K562 (cell line): ENCODE measurements around the gene SUOX. TPM values are rescaled to one million over a fixed set of nuclear protein-coding genes. Genes with fewer than 3 reads are reported as not detected.

Experiments
- CBFB ChIP-seq: sonication (generic); formaldehyde crosslinking; IDR thresholded peaks from 2 replicates; pipeline ENCODE4 v1.4.0; 2020; ENCODE audit warnings: mild to moderate bottlenecking, missing genetic modification reagents
- CCNT2 ChIP-seq: IDR thresholded peaks from 2 replicates; pipeline ENCODE4 v1.6.1; 2011; ENCODE audit warnings: borderline replicate concordance, low read depth, mild to moderate bottlenecking, moderate library complexity, mixed read lengths, low read length; ENCODE audit not compliant: insufficient read length; ENCODE audit errors: extremely low read depth
- CREB3L1 ChIP-seq: fragments of 450-650 bp; IDR thresholded peaks from 2 replicates; pipeline ENCODE4 v1.6.1; 2014; ENCODE audit warnings: low read depth, mild to moderate bottlenecking, moderate library complexity, borderline replicate concordance
- DACH1 ChIP-seq: fragments of 450-650 bp; IDR thresholded peaks from 2 replicates; pipeline ENCODE4 v1.6.1; 2018; ENCODE audit not compliant: partially characterized antibody
- ETV1 ChIP-seq: fragments of 450-650 bp; conservative IDR thresholded peaks from 2 replicates; pipeline ENCODE4 v1.6.1; 2016; ENCODE audit warnings: missing genetic modification characterization, control low read depth, low read depth, missing compliant biosample characterization
- GABPA ChIP-seq: fragments of 200-800 bp; sonication (Bioruptor generic); conservative IDR thresholded peaks from 2 replicates; pipeline ENCODE4 v1.6.1; 2016; ENCODE audit warnings: low read depth, missing genetic modification characterization, missing compliant biosample characterization
- HIVEP1 ChIP-seq: fragments of 250-450 bp; sonication (Bioruptor Pico); IDR thresholded peaks from 2 replicates; pipeline ENCODE4 v1.4.0; 2020; ENCODE audit warnings: mild to moderate bottlenecking
- MXD1 ChIP-seq: fragments of 250-450 bp; sonication (Bioruptor Pico); IDR thresholded peaks from 2 replicates; pipeline ENCODE4 v1.8.0; 2021; ENCODE audit warnings: borderline replicate concordance, mild to moderate bottlenecking, moderate library complexity; ENCODE audit not compliant: poor library complexity, severe bottlenecking
- MYNN ChIP-seq, 2 experiments: sonication (generic); formaldehyde crosslinking in 1 of 2; IDR thresholded peaks; 2 replicates each; pipeline versions ENCODE4 v1.5.0 to v1.6.1; 2016 to 2020; ENCODE audit warnings: antibody characterized with exemption in 1 of 2, missing genetic modification reagents in 1 of 2
- NEUROD1 ChIP-seq: fragments of 150-350 bp; IDR thresholded peaks from 2 replicates; pipeline ENCODE4 v1.6.1; 2014; ENCODE audit warnings: borderline replicate concordance, low read length, low read depth; ENCODE audit not compliant: partially characterized antibody
- POLR2AphosphoS5 ChIP-seq: IDR thresholded peaks from 2 replicates; pipeline ENCODE4 v1.6.1; 2011; ENCODE audit warnings: mild to moderate bottlenecking, low read depth, low read length, moderate library complexity; ENCODE audit not compliant: control insufficient read depth, insufficient read depth
- RAD51 ChIP-seq: fragments of 450-650 bp; IDR thresholded peaks from 2 replicates; pipeline ENCODE4 v1.7.1; 2016; ENCODE audit warnings: low read depth, mild to moderate bottlenecking, borderline replicate concordance
- RB1 ChIP-seq: fragments of 450-650 bp; IDR thresholded peaks from 2 replicates; pipeline ENCODE4 v1.6.1; 2017; ENCODE audit warnings: low read depth, mild to moderate bottlenecking
- SAP30 ChIP-seq: fragments of 200-600 bp; sonication (generic); IDR thresholded peaks from 2 replicates; pipeline ENCODE4 v1.6.1; 2012; ENCODE audit warnings: borderline replicate concordance, low read depth, mild to moderate bottlenecking, moderate library complexity, low read length, control low read depth, inconsistent platforms; ENCODE audit not compliant: insufficient read depth, poor library complexity, severe bottlenecking
- SMAD4 ChIP-seq: fragments of 250-450 bp; sonication (Bioruptor Pico); conservative IDR thresholded peaks from 2 replicates; pipeline ENCODE4 v1.8.0; 2021; ENCODE audit warnings: inconsistent platforms, mild to moderate bottlenecking, moderate library complexity
- SNAPC5 ChIP-seq: fragments of 250-450 bp; sonication (Bioruptor Pico); IDR thresholded peaks from 2 replicates; pipeline ENCODE4 v1.8.0; 2021; ENCODE audit warnings: moderate library complexity, mild to moderate bottlenecking, inconsistent platforms
- TAF7 ChIP-seq: fragments of 450-650 bp; IDR thresholded peaks from 2 replicates; pipeline ENCODE4 v1.6.1; 2016; ENCODE audit warnings: missing genetic modification characterization, missing compliant biosample characterization
- TAF9B ChIP-seq: fragments of 450-650 bp; IDR thresholded peaks from 2 replicates; pipeline ENCODE4 v1.6.1; 2018; ENCODE audit warnings: mild to moderate bottlenecking; ENCODE audit not compliant: partially characterized antibody
- TFAP4 ChIP-seq: sonication (generic); formaldehyde crosslinking; IDR thresholded peaks from 2 replicates; pipeline ENCODE4 v1.8.0; 2022; ENCODE audit warnings: missing genetic modification reagents, mild to moderate bottlenecking, moderate library complexity, borderline replicate concordance
- XRCC5 ChIP-seq: fragments of 200-400 bp; formaldehyde crosslinking; IDR thresholded peaks from 2 replicates; pipeline ENCODE4 v1.6.1; 2017; ENCODE audit warnings: low read depth, mild to moderate bottlenecking, low read length
- ZFX ChIP-seq: sonication (generic); formaldehyde crosslinking; IDR thresholded peaks from 2 replicates; pipeline ENCODE4 v1.8.0; 2022; ENCODE audit warnings: mild to moderate bottlenecking, missing genetic modification reagents, moderate library complexity
- ZNF263 ChIP-seq: sonication (generic); formaldehyde crosslinking; IDR thresholded peaks from 2 replicates; pipeline ENCODE4 v1.8.0; 2022; ENCODE audit warnings: mild to moderate bottlenecking, missing genetic modification reagents, borderline replicate concordance
- ZNF274 ChIP-seq: IDR thresholded peaks from 2 replicates; pipeline ENCODE4 v1.6.1; 2011; ENCODE audit warnings: low read depth, mild to moderate bottlenecking, low read length, moderate library complexity, borderline replicate concordance
- ZNF75A ChIP-seq: fragments of 450-650 bp; formaldehyde crosslinking; IDR thresholded peaks from 2 replicates; pipeline ENCODE4 v1.4.0; 2020; ENCODE audit warnings: mild to moderate bottlenecking
- polyA plus RNA-seq, 8 experiments: library from polyadenylated mRNA; depleted of rRNA in 4 of 8; stranded (reverse) in 5 of 8; unstranded in 3 of 8; fragments of >200 nt; fragmentation: Nextera tagmentation in 2 of 8; fragmentation: Illumina TruSeq in 1 of 8; extraction: Ambion mirVana in 2 of 8; extraction: Trizol in 1 of 8; gene quantifications; 2 replicates each; pipeline versions ENCODE4 v1.2.1 to v1.2.3, GENCODE V29; 2011 to 2014; ENCODE audit warnings: inconsistent platforms in 1 of 8, missing spikeins in 1 of 8
- total RNA-seq, 7 experiments: library from RNA; depleted of rRNA in 6 of 7; stranded (reverse); fragments of >200 nt in 6 of 7; fragmentation: Illumina TruSeq in 2 of 7; extraction: Trizol in 2 of 7; gene quantifications; 2 replicates each; pipeline versions ENCODE4 v1.2.1 to v1.2.3, GENCODE V29; 2011 to 2021; ENCODE audit warnings: low replicate concordance in 1 of 7

Gene SUOX
- total and polyA plus RNA-seq, 9 of the 15 experiments (the other 6 are each of a cell fraction or from before 2014, with no cell fraction given): 9.2 to 39.7 (median 25.4) TPM

- no peak for TF ChIP-seq SNAPC5 (CRISPR knock-in tag)
- no peak for TF ChIP-seq CBFB
- peak; percentile 17; the same call in 1 of the 2 replicates for TF ChIP-seq GABPA (tag)
- TF ChIP-seq RAD51: 0 out of 2 replicates have a peak, but pooled peaks have one; percentile 30
- TF ChIP-seq SAP30: peak; percentile 31
- peak; percentile 86 for TF ChIP-seq ZNF263 (CRISPR knock-in tag)
- TF ChIP-seq MXD1: no peak
- no peak for TF ChIP-seq CREB3L1
- 0 out of 2 replicates have a peak, but pooled peaks have one; percentile 84 for TF ChIP-seq XRCC5
- no peak for TF ChIP-seq ZNF75A (CRISPR knock-in tag)
- peak; percentile 37 for TF ChIP-seq CCNT2
- peak; percentile 35; the same call in 1 of the 2 replicates for TF ChIP-seq POLR2AphosphoS5
- 0 out of 2 replicates have a peak, but pooled peaks have one; percentile 11 for TF ChIP-seq SMAD4 (CRISPR knock-in tag)
- TF ChIP-seq ZFX (CRISPR knock-in tag): peak; percentile 89
- TF ChIP-seq NEUROD1: peak; percentile 30
- peak; percentile 5 for TF ChIP-seq DACH1
- TF ChIP-seq HIVEP1 (CRISPR knock-in tag): no peak
- no peak for TF ChIP-seq ZNF274
- TF ChIP-seq MYNN (IDR thresholded peaks at IDR 0.05): 0 out of 2 replicates have a peak, but pooled peaks have one; percentile 7
- no peak for TF ChIP-seq MYNN (CRISPR knock-in tag; IDR thresholded peaks at IDR 0.05)
- TF ChIP-seq TAF9B: peak; percentile 48
- peak; percentile 77 for TF ChIP-seq TAF7 (tag)
- TF ChIP-seq ETV1: no peak; the same call in 1 of the 2 replicates
- TF ChIP-seq RB1: peak; percentile 35; the same call in 1 of the 2 replicates
- peak; percentile 87 for TF ChIP-seq TFAP4 (CRISPR knock-in tag)
These were observed 23.5 kb downstream of the SUOX start, which contains the start of gene IKZF4 (continued) for GRCh38 chr12:56020423-56021184.
